Hepatocyte (in vitro differentiated cells): ENCODE measurements around the gene CRADD. TPM values are rescaled to one million over a fixed set of nuclear protein-coding genes. Genes with fewer than 3 reads are reported as not detected.

Source experiments
- DNase-seq: peaks from one replicate; pipeline ENCODE4 v3.0.0-alpha.2; 2016; ENCODE audit warnings: low spot score
- H2AFZ ChIP-seq: fragments of 200-600 bp; sonication (generic); 2 replicates; pipeline ENCODE4 v1.6.0; 2016; ENCODE audit warnings: antibody characterized with exemption, mild to moderate bottlenecking
- H3K27ac ChIP-seq: fragments of 200-600 bp; sonication (generic); 2 replicates; pipeline ENCODE4 v1.5.1; 2016; ENCODE audit warnings: mild to moderate bottlenecking
- H3K27me3 ChIP-seq: fragments of 200-600 bp; sonication (generic); 2 replicates; pipeline ENCODE4 v1.6.1; 2016
- H3K36me3 ChIP-seq: fragments of 200-600 bp; sonication (generic); replicated peaks from 2 replicates; pipeline ENCODE4 v1.5.1; 2016; ENCODE audit warnings: low read depth; ENCODE audit not compliant: insufficient read depth
- H3K4me1 ChIP-seq: fragments of 200-600 bp; sonication (generic); 2 replicates; pipeline ENCODE4 v1.5.1; 2016; ENCODE audit warnings: mild to moderate bottlenecking, moderate library complexity; ENCODE audit not compliant: insufficient read depth
- H3K4me2 ChIP-seq: fragments of 200-600 bp; sonication (generic); 2 replicates; pipeline ENCODE4 v1.6.0; 2016
- H3K4me3 ChIP-seq: fragments of 200-600 bp; sonication (generic); 2 replicates; pipeline ENCODE4 v1.5.1; 2016; ENCODE audit warnings: mild to moderate bottlenecking
- H3K79me2 ChIP-seq: fragments of 200-600 bp; sonication (generic); 2 replicates; pipeline ENCODE4 v1.6.0; 2017; ENCODE audit warnings: mild to moderate bottlenecking
- H3K9me2 ChIP-seq: fragments of 200-600 bp; sonication (generic); replicated peaks from 2 replicates; pipeline ENCODE4 v1.6.0; 2017; ENCODE audit warnings: mild to moderate bottlenecking; ENCODE audit not compliant: insufficient read depth
- H3K9me3 ChIP-seq: fragments of 200-600 bp; sonication (generic); 2 replicates; pipeline ENCODE4 v1.5.1; 2016; ENCODE audit warnings: low read depth, mild to moderate bottlenecking
- H4K20me1 ChIP-seq: fragments of 200-600 bp; sonication (generic); 2 replicates; pipeline ENCODE4 v1.6.0; 2016; ENCODE audit warnings: mild to moderate bottlenecking; ENCODE audit not compliant: insufficient read depth, poor library complexity, severe bottlenecking
- EZH2 ChIP-seq: fragments of 200-600 bp; sonication (generic); IDR thresholded peaks from 2 replicates; pipeline ENCODE4 v1.6.1; 2016; ENCODE audit warnings: antibody characterized with exemption, mild to moderate bottlenecking, borderline replicate concordance
- EZH2phosphoT487 ChIP-seq: fragments of 200-600 bp; sonication (generic); IDR thresholded peaks from one replicate; pipeline ENCODE4 v1.6.1; 2018; ENCODE audit warnings: antibody characterized with exemption, mild to moderate bottlenecking, low read depth, moderate library complexity; ENCODE audit not compliant: unreplicated experiment, severe bottlenecking
- WGBS: methylation state at CpG from one replicate; pipeline ENCODE4 v1.1.6; 2016; ENCODE audit warnings: low lambda C conversion rate; ENCODE audit errors: missing lambda C conversion rate; 5-methylcytosine and 5-hydroxymethylcytosine counted together
- polyA plus RNA-seq: library from polyadenylated mRNA; unstranded; fragments of >200 nt; fragmentation: Nextera tagmentation; extraction: Ambion mirVana; gene quantifications from 2 replicates; pipeline ENCODE4 v1.2.1, GENCODE V29; 2016
- total RNA-seq: library from RNA; depleted of rRNA; stranded (reverse); fragments of >200 nt; gene quantifications from 2 replicates; pipeline ENCODE4 v1.2.3, GENCODE V29; 2014
- TF ChIP-seq, protein P1 (sequence below): fragments of 200-600 bp; sonication (generic); IDR thresholded peaks from 2 replicates; pipeline ENCODE4 v1.5.1; 2016; ENCODE audit warnings: antibody characterized with exemption, mild to moderate bottlenecking; ENCODE audit not compliant: poor library complexity

The CRADD gene
- total and polyA plus RNA-seq, 2 experiments from 2014 or later, result 19.5 to 27.3 TPM

DNA sequence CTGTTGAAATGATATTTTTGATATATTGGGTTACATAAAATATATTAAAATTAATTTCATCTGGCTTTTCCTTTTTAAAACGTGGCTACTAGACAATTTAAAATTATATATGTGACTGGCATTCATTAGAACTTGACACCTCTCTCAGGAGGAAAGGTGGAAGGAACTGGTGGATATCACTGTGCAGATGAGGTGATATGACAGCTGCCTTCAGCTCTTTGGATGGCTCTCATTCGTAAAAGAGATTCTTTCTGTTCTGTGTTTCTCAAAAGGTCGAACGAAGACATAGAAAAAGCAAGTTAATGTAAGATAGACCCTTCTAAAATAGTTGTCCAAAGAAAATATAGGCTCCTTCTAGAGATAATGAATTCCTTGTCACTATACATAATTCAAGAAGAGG is 36.6 kb downstream of the CRADD start:
- H3K4me1 ChIP-seq, result no peaks in the 10 kb centered on the region
- 77% methylated on average over 4 of the region's 4 CpGs for WGBS

DNA sequence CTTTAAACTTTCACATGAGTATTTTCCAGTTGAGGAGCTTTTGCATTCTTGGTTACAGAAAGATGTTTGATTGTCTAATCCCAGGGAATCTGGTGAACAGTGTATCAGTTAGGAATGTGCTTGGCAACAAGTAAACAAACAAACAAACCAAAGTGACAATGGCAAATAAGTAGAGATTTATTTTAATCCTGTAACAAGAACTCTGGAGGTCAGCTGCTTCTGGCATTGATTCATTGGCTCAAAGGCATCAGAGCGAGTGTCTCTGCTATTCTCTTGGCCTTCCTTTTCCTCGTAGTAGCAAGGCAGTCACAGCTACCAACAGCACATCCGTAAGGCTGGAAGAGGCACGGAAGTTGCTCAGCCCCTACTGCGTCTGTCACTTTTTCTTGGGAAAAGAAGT is 37.2 kb downstream of the CRADD start:
- 76% methylated on average over 5 of the region's 5 CpGs for WGBS
- DNase-seq, result no peak
- Histone ChIP-seq H3K27me3 (no peaks in the 10 kb centered on the region), H3K79me2 (peaks cover 17% of the 10 kb centered on the region), H3K4me1 (no peaks in the 10 kb centered on the region), H3K9me2 (no peaks in the 10 kb centered on the region), H4K20me1 (no peaks in the 10 kb centered on the region), H3K36me3 (no peaks in the 10 kb centered on the region), H2AFZ (no peak overlapping the region), H3K4me2 (no peak overlapping the region), H3K9me3 (peaks cover 5% of the 10 kb centered on the region), H3K27ac (no peak overlapping the region), H3K4me3 (no peak overlapping the region)
- no peak for TF ChIP-seq EZH2phosphoT487

More for the DNA sequence above, 36.6 kb downstream of the CRADD start:
- Histone ChIP-seq H3K9me3 (peaks cover 5% of the 10 kb centered on the region), H3K9me2 (no peaks in the 10 kb centered on the region), H3K27me3 (no peaks in the 10 kb centered on the region), H3K27ac (no peak overlapping the region), H2AFZ (no peak overlapping the region), H4K20me1 (no peaks in the 10 kb centered on the region), H3K4me2 (no peak overlapping the region), H3K79me2 (peaks cover 14% of the 10 kb centered on the region), H3K4me3 (no peak overlapping the region), H3K36me3 (no peaks in the 10 kb centered on the region)
- no peak for TF ChIP-seq EZH2phosphoT487
- TF ChIP-seq EZH2, result no peak
- no peak for DNase-seq

DNA sequence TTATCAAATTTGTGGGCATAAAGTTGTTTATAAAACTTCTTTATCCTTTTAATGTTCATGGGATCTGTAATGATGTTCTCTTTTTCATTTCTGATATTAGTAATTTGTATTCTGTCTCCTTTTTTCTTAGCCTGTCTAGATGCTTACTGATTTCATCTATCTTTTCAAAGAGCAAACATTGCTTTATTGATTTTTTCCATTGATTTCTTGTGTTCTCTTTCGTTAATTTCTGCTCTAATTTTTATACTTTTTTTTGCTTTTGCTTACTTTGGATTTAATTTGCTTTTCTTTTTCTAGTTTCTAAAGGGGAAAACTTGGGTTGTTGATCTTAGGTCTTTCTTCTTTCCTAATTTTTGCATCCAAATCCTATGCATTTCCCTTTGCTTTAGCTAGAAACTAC is 42.5 kb downstream of the CRADD start:
- no peaks in the 10 kb centered on the region for H4K20me1 ChIP-seq
- peaks cover 11% of the 10 kb centered on the region for H3K79me2 ChIP-seq
- H3K4me3 ChIP-seq, result no peak overlapping the region
- no peaks in the 10 kb centered on the region for H3K27me3 ChIP-seq
- no peaks in the 10 kb centered on the region for H3K36me3 ChIP-seq
- DNase-seq, result no peak
- no peak overlapping the region for H3K27ac ChIP-seq
- peaks cover 3% of the 10 kb centered on the region for H3K9me3 ChIP-seq
- no peaks in the 10 kb centered on the region for H3K9me2 ChIP-seq
- no peak overlapping the region for H3K4me2 ChIP-seq
- TF ChIP-seq, protein P1, sequence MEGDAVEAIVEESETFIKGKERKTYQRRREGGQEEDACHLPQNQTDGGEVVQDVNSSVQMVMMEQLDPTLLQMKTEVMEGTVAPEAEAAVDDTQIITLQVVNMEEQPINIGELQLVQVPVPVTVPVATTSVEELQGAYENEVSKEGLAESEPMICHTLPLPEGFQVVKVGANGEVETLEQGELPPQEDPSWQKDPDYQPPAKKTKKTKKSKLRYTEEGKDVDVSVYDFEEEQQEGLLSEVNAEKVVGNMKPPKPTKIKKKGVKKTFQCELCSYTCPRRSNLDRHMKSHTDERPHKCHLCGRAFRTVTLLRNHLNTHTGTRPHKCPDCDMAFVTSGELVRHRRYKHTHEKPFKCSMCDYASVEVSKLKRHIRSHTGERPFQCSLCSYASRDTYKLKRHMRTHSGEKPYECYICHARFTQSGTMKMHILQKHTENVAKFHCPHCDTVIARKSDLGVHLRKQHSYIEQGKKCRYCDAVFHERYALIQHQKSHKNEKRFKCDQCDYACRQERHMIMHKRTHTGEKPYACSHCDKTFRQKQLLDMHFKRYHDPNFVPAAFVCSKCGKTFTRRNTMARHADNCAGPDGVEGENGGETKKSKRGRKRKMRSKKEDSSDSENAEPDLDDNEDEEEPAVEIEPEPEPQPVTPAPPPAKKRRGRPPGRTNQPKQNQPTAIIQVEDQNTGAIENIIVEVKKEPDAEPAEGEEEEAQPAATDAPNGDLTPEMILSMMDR, result no peak
- TF ChIP-seq EZH2phosphoT487 (no peak), EZH2 (no peak)
- 88% methylated on average over 1 of the region's 1 CpG for WGBS
- no peak overlapping the region for H2AFZ ChIP-seq
- H3K4me1 ChIP-seq, result no peaks in the 10 kb centered on the region

DNA sequence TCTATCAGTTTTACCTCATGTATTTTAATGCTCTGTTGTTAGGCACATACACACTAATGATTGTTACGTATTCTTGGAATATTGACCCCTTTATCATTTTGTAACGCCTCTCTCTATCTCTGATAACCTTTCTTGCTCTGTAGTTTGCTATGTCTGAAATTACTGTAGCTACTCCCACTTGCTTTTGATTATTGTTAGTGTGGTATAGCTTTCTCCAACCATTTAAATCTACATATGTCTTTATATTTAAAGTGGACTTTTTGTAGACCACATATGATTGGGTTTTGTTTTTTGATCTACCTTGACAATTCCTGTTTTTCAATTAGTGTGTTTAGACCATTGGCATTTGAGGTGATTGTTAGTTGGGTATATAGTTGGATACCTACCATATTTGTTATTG is 43.4 kb downstream of the CRADD start:
- Histone ChIP-seq H3K4me1 (no peaks in the 10 kb centered on the region), H2AFZ (no peak overlapping the region), H4K20me1 (no peaks in the 10 kb centered on the region), H3K27ac (no peak overlapping the region), H3K79me2 (peaks cover 14% of the 10 kb centered on the region), H3K4me3 (no peak overlapping the region), H3K27me3 (no peaks in the 10 kb centered on the region), H3K4me2 (no peak overlapping the region), H3K36me3 (no peaks in the 10 kb centered on the region), H3K9me3 (peaks cover 3% of the 10 kb centered on the region), H3K9me2 (no peaks in the 10 kb centered on the region)
- WGBS, result 90% methylated on average over 2 of the region's 2 CpGs
- DNase-seq, result no peak
- TF ChIP-seq, protein P1, result no peak
- TF ChIP-seq EZH2phosphoT487 (no peak), EZH2 (no peak)
